IMR-90 (cell line): Measurements from ENCODE around the gene NKX2-1. TPM values are rescaled to one million over a fixed set of nuclear protein-coding genes. Genes with fewer than 3 reads are reported as not detected.

Source experiments
- ATAC-seq: fragments of 200-7000 bp; cut with Tn5 transposase; 2 replicates; pipeline ENCODE4 v1.9.1; 2020; ENCODE audit warnings: low read depth, mild to moderate bottlenecking, moderate library complexity
- BruUV-seq: library from RNA; stranded (reverse); fragments of 400-500 nt; replicated peaks from 2 replicates; lab custom pipeline; 2021; lab: Mats Ljungman, UMichigan
- CTCF ChIA-PET: fragments of 300-600 bp; formaldehyde crosslinking; extraction: SDS; loops from one replicate; lab custom pipeline; 2021; ENCODE audit warnings: antibody characterized with exemption; lab: Yijun Ruan, JAX
- POLR2A ChIA-PET: fragments of 300-600 bp; sonication (Branson Sonifier 250); formaldehyde crosslinking; loops from one replicate; lab custom pipeline; 2022; ENCODE audit warnings: antibody characterized with exemption; ENCODE audit not compliant: unreplicated experiment; lab: Charles Lee
- DNase-seq: peaks from one replicate; pipeline ENCODE4 v3.0.0; 2013
- H2AFZ ChIP-seq: replicated peaks from 2 replicates; pipeline ENCODE3; 2013; ENCODE audit warnings: low read length, mild to moderate bottlenecking; ENCODE audit not compliant: poor library complexity
- H2AK5ac ChIP-seq: 2 replicates; pipeline ENCODE4 v1.6.1; 2013; ENCODE audit warnings: low read depth, low read length, inconsistent platforms
- H2AK9ac ChIP-seq: replicated peaks from 2 replicates; pipeline ENCODE3; 2013; ENCODE audit warnings: mild to moderate bottlenecking, low read depth, low read length, moderate library complexity; ENCODE audit not compliant: poor library complexity
- H2BK120ac ChIP-seq: 2 replicates; pipeline ENCODE4 v1.6.1; 2013; ENCODE audit warnings: low read depth, low read length, inconsistent platforms
- H2BK15ac ChIP-seq: 3 replicates; pipeline ENCODE4 v1.6.1; 2013; ENCODE audit warnings: low read depth, low read length, inconsistent platforms
- H2BK20ac ChIP-seq: 2 replicates; pipeline ENCODE4 v1.6.1; 2013; ENCODE audit warnings: low read depth, mild to moderate bottlenecking, inconsistent platforms, low read length, moderate library complexity
- H2BK5ac ChIP-seq: 2 replicates; pipeline ENCODE4 v1.6.1; 2013; ENCODE audit warnings: mild to moderate bottlenecking, low read depth, low read length, inconsistent platforms; ENCODE audit not compliant: poor library complexity, severe bottlenecking
- H3K14ac ChIP-seq: replicated peaks from 2 replicates; pipeline ENCODE4 v1.6.1; 2013; ENCODE audit warnings: low read depth, low read length, inconsistent platforms
- H3K18ac ChIP-seq: 2 replicates; pipeline ENCODE4 v1.6.1; 2013; ENCODE audit warnings: low read depth, low read length, control low read depth
- H3K23ac ChIP-seq: 2 replicates; pipeline ENCODE4 v1.6.1; 2013; ENCODE audit warnings: low read depth, low read length, inconsistent platforms
- H3K27ac ChIP-seq: 2 replicates; pipeline ENCODE4 v1.5.1; 2013; ENCODE audit warnings: mild to moderate bottlenecking, control low read depth, low read length; ENCODE audit not compliant: insufficient read depth
- H3K27me3 ChIP-seq: 2 replicates; pipeline ENCODE4 v1.6.1; 2013; ENCODE audit warnings: low read length; ENCODE audit not compliant: control insufficient read depth, insufficient read depth
- H3K36me3 ChIP-seq: 2 replicates; pipeline ENCODE4 v1.6.1; 2013; ENCODE audit warnings: low read length, mixed read lengths; ENCODE audit not compliant: control insufficient read depth, insufficient read depth
- H3K4ac ChIP-seq: 2 replicates; pipeline ENCODE4 v1.6.1; 2013; ENCODE audit warnings: low read depth, low read length, inconsistent platforms
- H3K4me1 ChIP-seq: 2 replicates; pipeline ENCODE4 v1.6.1; 2013; ENCODE audit warnings: low read length, mixed read lengths; ENCODE audit not compliant: control insufficient read depth, insufficient read depth
- H3K4me2 ChIP-seq: 2 replicates; pipeline ENCODE4 v1.6.1; 2013; ENCODE audit warnings: low read depth, mild to moderate bottlenecking, control low read depth, low read length, moderate library complexity
- H3K4me3 ChIP-seq: 2 replicates; pipeline ENCODE4 v1.5.1; 2013; ENCODE audit warnings: low read depth, mild to moderate bottlenecking, control low read depth, low read length, moderate library complexity; ENCODE audit not compliant: insufficient read depth
- H3K56ac ChIP-seq: 2 replicates; pipeline ENCODE4 v1.6.1; 2013; ENCODE audit warnings: low read length, inconsistent platforms; ENCODE audit not compliant: insufficient read depth; ENCODE audit errors: extremely low read depth
- H3K79me1 ChIP-seq, 2 experiments: 2 replicates each; pipeline ENCODE4 v1.6.1; 2013; ENCODE audit warnings: low read length in 2 of 2, inconsistent platforms in 1 of 2, low read depth in 1 of 2
- H3K9ac ChIP-seq: 2 replicates; pipeline ENCODE4 v1.6.1; 2013; ENCODE audit warnings: low read depth, low read length, control low read depth
- H3K9me1 ChIP-seq: 2 replicates; pipeline ENCODE4 v1.6.1; 2013; ENCODE audit warnings: low read length, inconsistent platforms; ENCODE audit not compliant: insufficient read depth
- H3K9me3 ChIP-seq: 2 replicates; pipeline ENCODE4 v1.6.1; 2013; ENCODE audit warnings: low read length; ENCODE audit not compliant: control insufficient read depth, insufficient read depth
- H4K20me1 ChIP-seq: 2 replicates; pipeline ENCODE4 v1.6.1; 2013; ENCODE audit warnings: low read length, inconsistent platforms; ENCODE audit not compliant: insufficient read depth
- H4K5ac ChIP-seq: 2 replicates; pipeline ENCODE4 v1.6.1; 2013; ENCODE audit warnings: mild to moderate bottlenecking, low read depth, low read length, control low read depth
- H4K8ac ChIP-seq, 2 experiments: 2 replicates each; pipeline ENCODE4 v1.6.1; 2013; ENCODE audit warnings: low read depth in 2 of 2, low read length in 2 of 2, control low read depth in 1 of 2, inconsistent platforms in 1 of 2
- H4K91ac ChIP-seq: 2 replicates; pipeline ENCODE4 v1.6.1; 2013; ENCODE audit warnings: low read depth, low read length, inconsistent platforms; ENCODE audit not compliant: insufficient read depth
- CEBPB ChIP-seq: IDR thresholded peaks from 2 replicates; pipeline ENCODE4 v1.6.1; 2012; ENCODE audit warnings: low read depth, low read length, improper control_type of control experiment
- ELK1 ChIP-seq: fragments of 150-350 bp; IDR thresholded peaks from 2 replicates; pipeline ENCODE4 v1.6.1; 2016; ENCODE audit warnings: low read depth, mild to moderate bottlenecking, low read length, moderate library complexity, borderline replicate concordance
- FOS ChIP-seq: fragments of 150-350 bp; IDR thresholded peaks from 2 replicates; pipeline ENCODE4 v1.6.1; 2016; ENCODE audit warnings: low read depth, low read length
- MAZ ChIP-seq: IDR thresholded peaks from 2 replicates; pipeline ENCODE4 v1.6.1; 2012; ENCODE audit warnings: low read depth, mild to moderate bottlenecking, low read length, improper control_type of control experiment, moderate library complexity, borderline replicate concordance
- MXI1 ChIP-seq: IDR thresholded peaks from 2 replicates; pipeline ENCODE4 v1.6.1; 2012; ENCODE audit warnings: low read depth, mild to moderate bottlenecking, low read length, moderate library complexity, borderline replicate concordance
- NFE2L2 ChIP-seq: fragments of 150-350 bp; IDR thresholded peaks from 2 replicates; pipeline ENCODE4 v1.6.1; 2016; ENCODE audit warnings: low read depth, mild to moderate bottlenecking, low read length
- POLR2A ChIP-seq: IDR thresholded peaks from 2 replicates; pipeline ENCODE4 v1.6.1; 2012; ENCODE audit warnings: mild to moderate bottlenecking, low read depth, low read length
- RCOR1 ChIP-seq: IDR thresholded peaks from 2 replicates; pipeline ENCODE4 v1.6.1; 2012; ENCODE audit warnings: mild to moderate bottlenecking, low read length, improper control_type of control experiment; ENCODE audit not compliant: insufficient replicate concordance
- SMC3 ChIP-seq: fragments of 150-350 bp; IDR thresholded peaks from 2 replicates; pipeline ENCODE4 v1.6.1; 2016; ENCODE audit warnings: low read depth, mild to moderate bottlenecking, antibody characterized with exemption, low read length, moderate library complexity
- USF2 ChIP-seq: fragments of 150-350 bp; IDR thresholded peaks from 2 replicates; pipeline ENCODE4 v1.6.1; 2017; ENCODE audit warnings: mild to moderate bottlenecking, antibody characterized with exemption, low read length, low read depth
- WGBS, 2 experiments: methylation state at CpG; one replicate each; pipeline versions ENCODE4 v1.1.5 to v1.1.7; 2013; ENCODE audit warnings: missing lambda C conversion rate in 2 of 2; ENCODE audit not compliant: insufficient read length in 1 of 2; ENCODE audit errors: extremely low coverage in 2 of 2; 5-methylcytosine and 5-hydroxymethylcytosine counted together
- dilution Hi-C: fragments of 300-500 bp; cut with HindIII; formaldehyde crosslinking; loops from one replicate; pipeline ENCODE4 v1.14.3; 2018; ENCODE audit warnings: low sequenced_read_pairs; ENCODE audit not compliant: unreplicated experiment
- in situ Hi-C: fragments of 300-500 bp; cut with MboI; formaldehyde crosslinking; loops from 3 replicates; pipeline ENCODE4 v1.14.3; 2019; ENCODE audit warnings: low sequenced_read_pairs, inconsistent platforms, mixed read lengths
- intact Hi-C: fragments of 100-400 bp; cut with micrococcal nuclease; formaldehyde crosslinking; loops from 2 replicates; pipeline ENCODE4 v1.10.0; 2022
- polyA plus RNA-seq, 3 experiments: library from polyadenylated mRNA; depleted of rRNA; stranded (reverse); fragments of >200 nt; gene quantifications; 2 replicates each; pipeline ENCODE4 v1.2.3, GENCODE V29; 2012; ENCODE audit warnings: low replicate concordance in 1 of 3
- total RNA-seq: library from RNA; depleted of rRNA; stranded (reverse); fragments of >200 nt; gene quantifications from 2 replicates; pipeline ENCODE4 v1.2.3, GENCODE V29; 2012
- TF ChIP-seq, protein P1 (sequence below): conservative IDR thresholded peaks from 2 replicates; pipeline ENCODE4 v1.5.1; 2012; ENCODE audit warnings: mild to moderate bottlenecking, low read depth, low read length, improper control_type of control experiment

Gene NKX2-1
- total and polyA plus RNA-seq, 2 of the 4 experiments (the other 2 are of a cell fraction) = not detected

DNA sequence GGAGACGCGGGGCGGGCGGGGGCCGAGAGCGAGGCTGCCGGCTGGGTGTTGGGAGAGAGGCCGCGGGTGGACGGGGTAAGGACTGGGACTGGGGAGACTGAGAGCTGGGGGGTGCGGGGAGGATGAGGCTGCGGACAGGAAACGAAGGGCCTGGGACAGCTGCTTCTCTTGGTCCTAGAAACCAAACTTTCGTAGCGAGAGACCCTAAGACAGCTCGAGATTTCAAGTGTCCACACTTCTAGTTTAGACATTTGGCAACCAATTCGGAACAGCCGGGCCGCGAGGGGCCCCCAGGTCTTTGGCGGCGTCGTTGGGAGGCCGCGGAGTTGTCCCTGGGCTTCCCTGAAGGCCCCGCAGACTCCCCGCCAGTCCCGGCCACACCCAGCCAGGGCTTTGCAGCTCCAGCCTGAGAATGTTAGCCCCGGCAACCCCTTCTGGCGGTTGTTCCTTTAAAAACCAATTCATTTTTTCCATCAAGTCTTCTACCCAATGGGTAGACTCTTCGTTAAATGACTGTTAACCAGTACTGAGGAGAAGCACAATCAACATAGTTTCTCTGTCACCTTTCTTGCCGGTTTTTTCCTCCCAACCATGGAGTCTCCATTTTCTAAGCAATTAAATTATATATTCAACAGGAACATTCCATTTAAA lies 11.5 kb downstream of the NKX2-1 start:
- Histone ChIP-seq H3K18ac (no peak overlapping the region), H3K4me3 (no peak overlapping the region), H4K8ac (no peak overlapping the region), H4K5ac (no peak overlapping the region), H2BK15ac (no peak overlapping the region), H3K14ac (no peak overlapping the region), H2AK9ac (no peak overlapping the region), H3K27me3 (peaks cover 87% of the 10 kb centered on the region), H3K4me2 (no peak overlapping the region), H3K4ac (no peak overlapping the region), H3K9me1 (no peaks in the 10 kb centered on the region), H4K20me1 (no peaks in the 10 kb centered on the region), H4K91ac (no peak overlapping the region), H3K27ac (no peak overlapping the region), H3K56ac (no peak overlapping the region), H3K79me1 (no peaks in the 10 kb centered on the region), H2BK5ac (no peak overlapping the region), H2AFZ (no peak overlapping the region), H2BK120ac (no peak overlapping the region), H3K9ac (no peak overlapping the region), H3K23ac (no peak overlapping the region), H3K36me3 (no peaks in the 10 kb centered on the region), H2AK5ac (no peak overlapping the region), H3K9me3 (peaks cover 2% of the 10 kb centered on the region), H2BK20ac (no peak overlapping the region), H3K4me1 (no peaks in the 10 kb centered on the region)
- ATAC-seq (no peak), DNase-seq (no peak)
- no TSS peak for BruUV-seq
- dilution Hi-C loops = no loop called here
- 5% methylated on average over 4 of the region's 32 CpGs; no CpG with 5 or more reads in 1 of the 2 experiments for WGBS, 2 experiments
- ChIA-PET CTCF (no interaction called here), POLR2A (no interaction called here)
- in situ Hi-C loops = no loop called here
- intact Hi-C loops = no loop called here
- TF ChIP-seq RCOR1 = no peak
- TF ChIP-seq MAZ = no peak
- no peak for TF ChIP-seq MXI1
- TF ChIP-seq ELK1 = no peak
- no peak for TF ChIP-seq CEBPB
- no peak for TF ChIP-seq USF2
- TF ChIP-seq FOS = no peak
- TF ChIP-seq, protein P1, sequence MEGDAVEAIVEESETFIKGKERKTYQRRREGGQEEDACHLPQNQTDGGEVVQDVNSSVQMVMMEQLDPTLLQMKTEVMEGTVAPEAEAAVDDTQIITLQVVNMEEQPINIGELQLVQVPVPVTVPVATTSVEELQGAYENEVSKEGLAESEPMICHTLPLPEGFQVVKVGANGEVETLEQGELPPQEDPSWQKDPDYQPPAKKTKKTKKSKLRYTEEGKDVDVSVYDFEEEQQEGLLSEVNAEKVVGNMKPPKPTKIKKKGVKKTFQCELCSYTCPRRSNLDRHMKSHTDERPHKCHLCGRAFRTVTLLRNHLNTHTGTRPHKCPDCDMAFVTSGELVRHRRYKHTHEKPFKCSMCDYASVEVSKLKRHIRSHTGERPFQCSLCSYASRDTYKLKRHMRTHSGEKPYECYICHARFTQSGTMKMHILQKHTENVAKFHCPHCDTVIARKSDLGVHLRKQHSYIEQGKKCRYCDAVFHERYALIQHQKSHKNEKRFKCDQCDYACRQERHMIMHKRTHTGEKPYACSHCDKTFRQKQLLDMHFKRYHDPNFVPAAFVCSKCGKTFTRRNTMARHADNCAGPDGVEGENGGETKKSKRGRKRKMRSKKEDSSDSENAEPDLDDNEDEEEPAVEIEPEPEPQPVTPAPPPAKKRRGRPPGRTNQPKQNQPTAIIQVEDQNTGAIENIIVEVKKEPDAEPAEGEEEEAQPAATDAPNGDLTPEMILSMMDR = no peak
- TF ChIP-seq NFE2L2 = no peak
- TF ChIP-seq POLR2A = no peak
- TF ChIP-seq SMC3 = no peak
